ENCODE measurements around the gene ZNF107.
"Not testable (repeated sequence)": the region's sequence is repeated elsewhere in the genome, so short reads cannot be mapped to it uniquely, and the experiment has no call there.

ZNF107 gene

GRCh38 chr7:64733550-64734240, 67.8 kb downstream of the ZNF107 start:
- DNase-seq (ENCODE audit: low read depth in 3 of 3) = no peak

DNA sequence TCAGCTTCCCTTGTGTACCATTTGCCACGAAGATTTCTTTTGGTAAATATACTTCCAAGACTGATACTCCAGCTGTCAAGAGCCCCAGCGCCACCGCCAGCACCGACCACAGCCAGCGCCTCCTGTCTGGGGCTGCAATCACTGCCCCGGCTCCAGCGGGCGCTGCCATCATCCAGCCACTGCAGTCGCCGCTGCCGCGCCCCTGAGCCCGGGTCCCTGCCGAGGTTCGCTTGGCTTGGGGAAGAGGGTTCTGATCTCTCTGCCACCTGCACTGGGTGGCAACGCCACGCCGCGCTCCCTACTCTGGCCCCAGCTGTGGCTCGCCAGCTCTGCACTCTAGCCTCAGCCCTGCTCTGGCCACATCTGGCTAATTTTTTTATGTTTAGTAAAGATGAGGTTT, 70.6 kb downstream of the ZNF107 start:
- DNase-seq (ENCODE audit: low read depth in 3 of 3) = no peak

DNA sequence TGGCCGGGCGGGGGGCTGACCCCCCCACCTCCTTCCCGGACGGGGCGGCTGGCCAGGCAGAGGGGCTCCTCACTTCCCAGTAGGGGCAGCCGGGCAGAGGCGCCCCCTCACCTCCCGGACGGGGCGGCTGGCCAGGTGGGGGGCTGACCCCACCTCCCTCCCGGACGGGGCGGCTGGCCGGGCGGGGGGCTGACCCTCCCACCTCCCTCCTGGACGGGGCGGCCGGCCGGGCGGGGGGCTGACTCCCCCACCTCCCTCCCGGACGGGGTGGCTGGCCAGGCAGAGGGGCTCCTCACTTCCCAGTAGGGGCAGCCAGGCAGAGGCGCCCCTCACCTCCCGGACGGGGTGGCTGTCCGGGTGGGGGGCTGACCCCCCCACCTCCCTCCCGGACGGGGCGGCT, 72.5 kb downstream of the ZNF107 start:
- DNase-seq (ENCODE audit: low read depth in 3 of 3) = not testable (repeated sequence)

- DNase-seq (ENCODE audit: low read depth in 3 of 3) = not testable (repeated sequence)
Measured at GRCh38 chr7:64738953-64739352, 73.0 kb downstream of the ZNF107 start.

GRCh38 chr7:64744680-64745079, 78.7 kb downstream of the ZNF107 start:
- DNase-seq (ENCODE audit: low read depth in 3 of 3) = no peak

- no peak for DNase-seq (ENCODE audit: low read depth in 3 of 3)
Measured at GRCh38 chr7:64747802-64748201, 81.9 kb downstream of the ZNF107 start.

DNA sequence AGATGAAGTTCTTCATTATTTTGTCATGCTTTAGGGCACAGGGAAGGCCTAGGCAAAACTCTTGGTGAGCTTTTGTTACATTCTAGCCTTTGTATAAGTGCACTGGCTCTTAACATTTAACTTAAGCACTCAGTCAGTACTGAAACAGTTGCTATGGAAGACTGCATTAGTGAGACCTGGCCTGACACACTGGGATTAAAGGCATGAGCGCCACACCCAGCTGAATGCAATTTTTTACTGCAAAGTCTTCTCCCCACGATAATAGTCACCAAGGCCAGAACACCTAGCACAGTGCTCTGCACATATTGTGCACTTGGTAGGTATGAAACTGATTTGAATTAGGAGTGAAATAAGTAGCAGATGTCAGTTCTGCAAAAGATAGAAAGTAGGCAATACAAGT, 87.1 kb downstream of the ZNF107 start:
- no peak for DNase-seq (ENCODE audit: low read depth in 3 of 3)

- no peak for DNase-seq (ENCODE audit: low read depth in 3 of 3)
Measured at GRCh38 chr7:64755865-64756264, 89.9 kb downstream of the ZNF107 start.

GRCh38 chr7:64758151-64758550, 92.2 kb downstream of the ZNF107 start:
- no peak for DNase-seq (ENCODE audit: low read depth in 3 of 3)
